ENCODE data around the gene CCT5. TPM values are rescaled to one million over a fixed set of nuclear protein-coding genes. Genes with fewer than 3 reads are reported as not detected.

Gene CCT5
- total RNA-seq, result 270 and 272 TPM in 2 replicates

DNA sequence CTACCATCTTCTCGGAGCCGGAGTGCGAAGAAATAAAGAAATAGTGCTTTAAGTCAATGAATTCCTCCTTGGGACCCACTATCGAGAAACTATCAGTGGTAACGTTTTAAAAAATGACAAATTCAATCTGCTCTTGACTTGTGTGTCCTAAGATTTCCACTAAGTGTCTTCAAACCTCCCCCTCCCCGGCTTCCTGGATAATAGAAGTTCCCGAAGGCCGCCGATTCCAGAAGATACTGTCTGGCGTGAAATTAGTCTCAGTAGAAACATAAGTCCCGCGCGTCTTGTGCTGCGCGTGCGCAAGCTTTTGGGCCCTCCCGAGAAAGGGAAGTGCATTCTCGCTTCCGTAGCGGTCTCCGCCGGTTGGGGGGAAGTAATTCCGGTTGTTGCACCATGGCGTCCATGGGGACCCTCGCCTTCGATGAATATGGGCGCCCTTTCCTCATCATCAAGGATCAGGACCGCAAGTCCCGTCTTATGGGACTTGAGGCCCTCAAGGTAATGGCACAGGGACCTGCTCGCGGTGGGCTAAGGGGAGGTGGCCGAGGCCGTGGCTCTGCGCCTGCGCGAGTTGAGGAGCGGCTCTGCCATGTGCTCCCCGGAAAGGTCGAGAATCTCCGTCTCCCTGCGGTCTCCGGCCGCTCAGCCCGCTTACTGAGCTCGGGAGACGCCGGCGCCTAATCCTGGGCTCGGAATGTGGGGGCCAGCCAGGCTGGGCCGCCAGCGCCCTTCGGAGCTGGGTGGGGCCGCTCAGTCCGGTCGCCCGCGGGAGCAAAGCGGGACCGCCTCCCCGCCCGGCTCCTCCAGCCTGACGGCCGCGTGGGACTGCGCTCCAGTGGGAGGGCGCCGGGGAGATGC is at the start of gene CCT5:
Gene CCT5, plus strand, starts transcription at position 333 of the 858 bp plus-strand sequence. Its CDS starts 61 bp downstream, at position 394.
- intact Hi-C loops (cut with micrococcal nuclease), result loop anchor here (1.0 to 2.0 kb wide), 4 partner anchors 35 to 385 kb away; partner anchors contain the start of gene MARCHF6

DNA sequence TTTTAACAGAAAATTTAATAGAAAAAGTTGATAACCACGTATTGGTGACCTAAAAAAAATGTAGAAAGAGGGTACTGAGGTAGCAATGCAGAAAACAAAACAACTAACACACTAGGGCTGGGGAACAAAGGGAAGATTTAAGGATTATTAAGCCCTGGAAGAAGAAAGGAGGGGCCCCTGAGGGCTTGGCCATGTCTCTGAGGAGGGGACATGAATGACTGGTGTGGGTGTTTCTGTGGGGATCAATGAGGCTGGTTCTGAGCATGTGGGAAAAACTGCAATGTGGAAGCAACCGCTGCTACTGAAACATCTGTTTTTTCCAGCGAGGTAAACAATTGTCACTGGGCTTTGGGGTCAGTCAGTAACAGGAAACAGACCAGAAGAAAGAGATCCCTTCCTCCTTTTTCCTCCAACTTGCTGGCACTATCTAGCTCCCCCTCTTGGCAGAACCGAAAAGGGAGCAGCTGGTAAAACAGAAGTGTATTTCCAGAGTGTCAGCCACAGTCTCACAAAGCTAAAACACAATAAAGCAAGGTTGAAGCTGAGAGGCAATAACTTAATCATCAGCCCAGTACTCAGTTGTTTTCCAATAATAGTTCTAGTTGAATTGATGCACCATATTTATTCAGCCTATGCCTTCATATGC is 48.7 kb upstream of the CCT5 start:
- intact Hi-C loops (cut with micrococcal nuclease), result no loop called here

DNA sequence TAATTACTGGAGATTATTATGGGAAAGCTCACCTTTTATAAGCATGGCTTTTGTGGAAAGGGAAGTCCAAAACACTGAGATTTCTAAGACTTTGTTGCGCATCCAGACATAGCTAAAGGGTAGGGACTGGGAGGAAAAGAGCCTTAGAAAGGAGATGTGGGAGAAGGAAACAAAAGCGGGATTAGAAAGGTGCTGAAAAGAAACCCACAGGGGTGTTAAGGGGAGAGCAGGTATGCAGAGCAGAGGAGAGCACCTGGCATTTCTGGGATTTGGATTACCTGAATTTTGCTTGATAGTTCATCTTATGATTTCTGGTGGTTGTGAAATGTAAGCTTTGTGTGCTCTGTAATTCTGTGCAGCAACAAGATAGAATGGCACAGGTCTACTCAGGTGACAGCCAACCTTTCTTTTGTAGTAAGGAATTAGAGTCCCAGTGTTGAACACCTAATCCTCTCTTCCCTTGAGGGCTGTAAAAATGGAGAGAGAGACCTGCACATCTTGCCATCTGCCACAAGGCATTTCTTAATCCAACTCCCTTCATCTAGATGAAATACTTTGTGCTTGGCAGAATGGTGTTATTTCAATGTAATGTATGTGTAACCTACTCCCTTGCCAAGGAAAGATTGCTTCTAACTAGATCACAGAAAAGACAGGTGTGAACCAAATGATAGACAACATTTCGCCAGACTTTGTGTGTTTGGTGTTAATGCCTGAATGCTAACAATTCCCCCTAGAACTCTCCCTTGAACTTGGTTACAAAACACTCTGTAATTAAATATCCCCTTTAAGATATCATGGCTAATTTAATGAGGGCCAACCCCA is 47.8 kb upstream of the CCT5 start:
- intact Hi-C loops (cut with micrococcal nuclease), result no loop called here

DNA sequence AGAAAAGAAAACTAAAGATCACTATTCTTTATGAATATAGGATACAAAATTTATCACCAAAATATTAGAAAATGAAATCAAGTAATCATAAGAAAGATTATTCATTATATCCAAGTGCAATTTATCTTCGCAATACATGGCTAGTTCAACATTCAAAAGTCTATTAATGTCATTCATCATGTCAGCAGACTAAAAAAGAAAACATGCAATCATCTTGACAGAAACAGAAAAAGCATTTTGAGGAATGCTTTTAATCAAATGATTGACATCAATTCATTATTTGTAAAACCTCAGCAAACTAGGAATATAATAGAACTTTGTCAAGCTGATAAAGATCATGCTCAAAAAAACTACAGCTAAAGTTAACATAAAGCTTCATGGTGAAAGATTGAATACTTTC is 41.1 kb upstream of the CCT5 start:
- intact Hi-C loops (cut with micrococcal nuclease), result no loop called here

DNA sequence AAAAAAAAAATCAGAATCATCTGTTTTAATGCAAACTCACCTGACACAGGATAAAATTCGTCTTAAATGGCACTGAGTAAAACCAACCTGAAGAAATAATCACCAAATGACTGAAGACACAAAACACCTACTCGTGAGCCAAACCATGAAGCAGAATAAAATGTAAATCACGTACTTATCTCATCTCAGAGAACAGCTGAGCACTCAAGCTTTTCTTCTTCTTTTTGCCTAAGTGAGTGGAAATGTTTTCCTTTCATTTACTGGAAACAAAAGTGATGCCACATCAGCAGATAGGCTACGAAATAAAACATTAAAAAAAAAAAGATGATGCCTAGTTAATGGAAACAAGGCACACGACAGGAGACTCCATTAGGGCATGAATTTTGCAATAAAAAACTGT is 36.8 kb upstream of the CCT5 start:
- intact Hi-C loops (cut with micrococcal nuclease), result no loop called here

DNA sequence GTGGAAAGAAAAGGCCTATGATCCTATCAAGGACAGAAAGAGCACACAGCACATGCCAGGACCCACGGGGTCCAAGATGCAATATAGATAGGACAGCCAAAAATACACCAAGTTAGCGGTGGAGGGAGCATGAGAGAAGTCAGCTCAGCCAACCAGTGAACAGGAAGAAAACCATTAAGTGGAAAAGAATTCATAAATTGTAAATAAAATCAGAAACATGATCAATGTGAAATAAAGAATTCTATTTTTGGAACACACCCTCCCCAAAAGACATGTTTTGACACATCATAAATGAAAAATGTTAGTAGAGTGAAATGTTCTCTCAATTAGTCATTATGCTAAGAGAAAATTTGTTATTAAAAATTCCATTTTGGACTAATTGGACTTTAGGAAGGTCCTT is 36.0 kb upstream of the CCT5 start:
- intact Hi-C loops (cut with micrococcal nuclease), result no loop called here

DNA sequence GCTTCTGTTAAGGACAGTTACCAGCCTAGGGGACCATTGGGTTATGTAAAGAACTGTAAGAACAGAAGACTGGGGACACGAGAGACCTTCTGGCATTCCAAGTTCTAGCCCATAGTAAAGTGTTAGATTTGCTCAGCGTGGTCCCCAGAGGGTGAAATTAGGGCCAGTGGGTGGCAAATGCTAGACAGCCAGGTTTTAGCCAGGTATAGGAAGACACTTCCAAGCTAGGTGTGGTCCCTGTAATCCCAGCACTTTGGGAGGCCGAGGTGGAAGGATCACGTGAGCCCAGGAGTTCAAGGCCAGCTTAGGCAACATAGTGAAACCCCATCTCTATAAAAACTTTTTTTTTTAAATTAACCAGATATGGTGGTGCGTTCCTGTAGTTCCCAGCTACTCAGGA is 34.7 kb upstream of the CCT5 start:
- intact Hi-C loops (cut with micrococcal nuclease), result no loop called here

DNA sequence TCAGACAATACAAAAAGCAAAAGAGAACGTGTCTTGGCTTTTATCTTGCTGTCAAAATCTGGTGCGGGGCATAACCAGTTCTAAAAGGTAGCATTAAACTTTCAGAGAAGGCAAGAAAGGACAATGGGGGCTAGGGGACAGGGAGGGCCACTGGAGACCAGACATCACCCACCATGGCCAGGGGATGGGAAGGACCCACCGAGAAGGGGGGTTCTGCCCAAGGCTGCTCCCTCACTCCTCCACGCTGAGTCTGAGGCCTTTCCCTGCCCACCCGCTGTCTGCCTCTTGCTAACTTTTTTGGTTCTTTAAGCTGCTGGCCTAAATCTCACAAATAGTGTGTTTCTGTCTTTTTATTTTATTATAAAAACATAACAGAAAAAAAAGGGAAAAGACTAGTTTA is 34.0 kb upstream of the CCT5 start:
- intact Hi-C loops (cut with micrococcal nuclease), result no loop called here

DNA sequence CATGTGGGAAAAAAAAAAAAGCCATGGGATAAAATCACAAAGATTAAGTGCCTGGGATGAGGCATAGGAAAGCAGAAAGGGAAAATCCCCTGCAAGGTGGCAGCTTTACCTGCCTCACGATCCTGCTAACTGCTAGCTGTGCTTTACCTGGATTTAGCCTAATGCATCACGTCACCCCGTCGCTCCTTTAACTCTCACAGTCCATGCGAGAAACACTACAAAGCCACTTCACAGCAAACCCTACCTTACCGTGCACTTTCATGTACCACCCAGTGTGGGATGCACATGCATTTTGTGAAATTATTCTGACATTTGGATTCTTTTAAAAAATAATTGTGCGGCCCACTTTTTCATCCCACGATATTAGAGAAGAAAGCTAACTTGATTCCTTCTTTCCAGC is 31.4 kb upstream of the CCT5 start:
- intact Hi-C loops (cut with micrococcal nuclease), result no loop called here

DNA sequence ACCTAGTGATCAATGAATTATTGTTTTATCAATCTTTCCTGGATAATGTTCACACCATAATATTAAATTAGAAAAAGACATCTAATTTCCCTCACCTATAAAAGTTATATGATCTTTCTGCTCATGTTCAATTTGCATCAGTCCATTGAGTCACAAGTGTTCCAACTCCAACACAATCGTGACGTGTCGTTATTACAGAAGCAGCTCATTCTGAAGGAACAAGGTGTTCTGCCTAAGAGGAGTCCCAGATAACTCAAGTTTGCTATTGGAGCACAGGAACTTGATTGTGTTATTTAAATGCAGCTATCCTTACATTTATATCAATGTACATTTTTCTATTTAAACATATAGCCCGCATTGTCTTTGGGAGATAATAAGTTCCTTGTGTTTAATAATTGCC is 31.0 kb upstream of the CCT5 start:
- intact Hi-C loops (cut with micrococcal nuclease), result no loop called here

DNA sequence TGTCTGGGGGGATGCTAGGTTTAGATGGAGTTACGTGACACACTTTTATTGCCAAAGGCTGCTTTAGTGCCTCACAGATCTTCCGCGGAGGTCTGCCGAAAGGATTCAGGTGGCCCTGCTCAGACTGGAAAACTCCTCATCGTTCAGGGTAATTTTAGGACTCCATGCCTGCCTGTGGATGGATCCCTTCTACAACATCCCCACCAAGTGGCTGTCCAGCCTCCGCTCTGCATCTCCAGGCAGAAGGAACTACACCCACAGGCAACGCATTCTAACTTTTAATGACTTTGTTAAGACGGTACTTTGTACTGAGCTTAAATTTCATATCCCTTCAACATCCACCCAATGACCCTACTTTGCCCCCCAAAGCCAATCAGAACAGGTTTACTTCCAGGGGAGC is 29.8 kb upstream of the CCT5 start:
- intact Hi-C loops (cut with micrococcal nuclease), result no loop called here

DNA sequence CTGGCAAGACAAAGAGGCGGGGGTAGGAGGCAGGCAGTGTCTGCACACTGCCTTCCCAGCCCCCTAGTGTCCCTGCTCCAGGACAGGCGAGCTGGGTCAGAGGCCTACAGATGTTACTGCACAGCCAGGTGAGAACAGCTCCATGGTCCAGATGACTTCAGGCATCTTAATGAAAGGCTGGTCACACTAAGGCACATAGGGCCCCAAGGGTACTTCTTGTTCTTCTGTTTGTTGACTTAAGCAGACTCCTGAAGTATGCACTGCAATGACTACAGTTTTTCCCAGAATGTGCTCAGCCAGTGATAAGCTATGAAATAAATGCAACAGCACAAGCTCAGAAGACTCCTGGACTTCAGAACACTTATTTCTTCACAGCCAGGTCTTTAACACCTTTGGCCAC is 27.8 kb upstream of the CCT5 start:
- intact Hi-C loops (cut with micrococcal nuclease), result no loop called here

DNA sequence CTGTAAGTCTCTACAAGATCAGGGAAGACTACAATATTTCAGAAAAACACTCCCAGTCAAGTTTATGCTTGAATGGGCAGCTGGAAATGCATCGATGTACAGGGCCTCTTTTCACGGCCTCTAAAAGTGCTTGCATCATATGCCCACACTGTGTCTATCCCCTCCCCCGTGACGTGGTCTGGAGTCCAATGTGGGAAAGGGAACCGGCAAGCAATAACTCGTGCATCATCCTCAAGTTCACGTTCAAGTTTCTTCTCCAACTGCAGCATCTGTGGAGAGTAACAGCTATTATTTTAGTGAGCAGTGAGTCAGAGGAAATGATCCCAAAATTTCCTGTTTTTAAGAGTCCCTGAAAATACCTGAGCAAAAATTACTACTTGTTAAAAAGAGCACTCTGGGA is 22.7 kb upstream of the CCT5 start:
- intact Hi-C loops (cut with micrococcal nuclease), result no loop called here

DNA sequence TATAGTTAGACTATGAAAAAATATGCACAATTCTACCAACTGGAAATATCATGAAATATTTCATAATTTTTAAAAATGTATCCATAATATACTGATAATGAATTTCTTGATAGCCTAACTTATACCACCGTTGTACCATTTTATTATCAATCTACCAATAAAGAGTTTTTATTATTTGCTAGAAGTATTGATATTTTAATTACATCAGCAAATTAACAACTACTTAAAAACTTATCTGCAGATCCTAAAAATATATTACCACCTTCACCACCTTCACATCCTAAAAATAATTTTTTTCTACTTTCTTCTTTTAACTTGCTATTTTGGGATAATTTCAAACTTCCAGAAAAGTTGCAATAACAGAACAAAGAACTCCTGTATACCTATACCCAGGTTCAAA is 21.8 kb upstream of the CCT5 start:
- intact Hi-C loops (cut with micrococcal nuclease), result no loop called here

DNA sequence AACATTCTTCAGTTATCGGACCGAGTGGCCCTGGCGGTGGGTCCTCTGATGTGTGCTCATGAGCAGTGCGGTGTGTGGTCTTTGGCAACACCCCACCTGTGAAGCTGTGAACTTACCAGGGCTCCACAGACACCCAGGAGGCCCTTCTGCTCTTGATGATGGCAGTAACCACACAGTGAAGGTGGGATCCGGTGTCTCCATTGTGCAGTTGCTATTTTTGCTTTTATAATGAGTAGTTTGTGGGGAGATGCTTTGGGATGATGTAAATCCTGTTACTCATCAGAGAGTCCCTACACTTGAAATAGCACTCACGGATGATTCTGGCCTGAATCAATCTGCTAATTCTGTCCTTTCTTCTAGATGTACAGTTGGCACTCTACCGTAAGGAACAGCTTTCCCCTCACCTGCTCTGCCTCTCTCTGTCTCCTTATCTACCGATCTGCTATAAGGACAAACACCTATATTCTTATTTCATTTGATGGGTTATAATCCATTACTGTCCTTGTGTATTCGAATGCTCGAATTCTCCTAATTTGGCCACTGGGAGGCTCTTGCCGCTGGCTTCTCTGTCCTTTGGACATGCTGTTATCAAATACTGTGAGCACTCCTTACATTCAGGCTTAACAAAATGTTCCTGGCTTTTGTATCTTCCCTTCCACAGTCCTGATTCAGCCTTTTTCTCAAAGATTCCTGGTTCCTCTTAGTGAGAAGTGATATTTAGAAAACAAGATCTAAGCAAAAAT is 20.6 kb upstream of the CCT5 start:
- intact Hi-C loops (cut with micrococcal nuclease), result no loop called here

DNA sequence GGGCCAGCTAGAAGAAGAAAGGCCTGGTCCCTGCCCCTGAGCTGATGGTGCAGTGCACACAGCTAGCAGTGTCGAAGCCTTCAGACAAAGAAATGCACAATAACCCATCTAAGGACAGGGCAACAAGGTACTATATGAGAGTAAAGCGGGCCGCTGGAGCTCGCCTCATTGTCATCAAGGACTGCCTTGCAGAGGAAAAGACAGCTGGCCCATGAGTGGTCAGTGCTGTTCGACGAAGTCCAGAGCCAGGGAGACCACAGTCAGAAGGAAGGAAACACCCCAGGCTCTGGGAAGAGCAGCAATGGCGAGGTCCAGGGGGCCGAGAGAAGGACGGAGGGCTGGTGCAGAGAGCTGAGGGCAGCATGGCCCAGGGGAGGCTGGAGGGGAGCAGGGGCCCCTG is 17.7 kb upstream of the CCT5 start:
- intact Hi-C loops (cut with micrococcal nuclease), result no loop called here

DNA sequence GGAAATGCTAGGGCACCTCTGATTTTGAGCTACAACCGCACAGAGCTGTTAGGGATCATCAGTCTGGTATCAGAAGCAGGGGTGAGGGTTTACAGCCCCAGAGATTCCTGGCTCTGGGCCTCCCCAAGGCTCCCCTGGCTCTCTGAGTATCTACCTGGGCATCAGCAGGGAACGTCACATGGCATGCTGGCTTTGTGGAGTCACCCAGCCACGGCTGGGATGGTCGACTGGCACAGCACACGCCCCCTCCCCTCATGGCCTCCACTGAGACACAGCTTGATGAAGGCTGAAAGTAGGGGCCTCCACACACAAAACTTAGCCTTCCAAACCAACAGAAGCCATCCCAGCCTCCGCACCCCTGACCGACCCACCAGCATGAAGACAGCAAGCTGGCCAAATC is 17.1 kb upstream of the CCT5 start:
- intact Hi-C loops (cut with micrococcal nuclease), result no loop called here

DNA sequence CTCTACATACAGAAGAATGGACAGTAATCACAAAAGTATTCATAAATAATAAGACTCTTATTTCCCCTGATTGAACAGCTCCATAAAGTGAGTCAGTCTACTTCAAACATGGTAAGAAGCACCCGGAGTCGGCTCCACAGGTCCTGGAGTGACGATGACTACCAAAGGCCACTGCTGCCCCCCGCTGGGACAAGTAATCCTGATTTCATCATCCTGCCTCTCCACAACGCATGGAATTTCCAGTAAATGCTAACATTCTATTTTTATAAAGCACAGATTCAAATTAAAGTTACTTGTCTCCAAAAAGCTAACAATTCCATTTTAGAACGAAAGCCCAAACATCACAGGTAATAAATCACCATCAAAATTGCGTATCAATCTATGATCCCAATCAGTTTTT is 16.6 kb upstream of the CCT5 start:
- intact Hi-C loops (cut with micrococcal nuclease), result no loop called here

DNA sequence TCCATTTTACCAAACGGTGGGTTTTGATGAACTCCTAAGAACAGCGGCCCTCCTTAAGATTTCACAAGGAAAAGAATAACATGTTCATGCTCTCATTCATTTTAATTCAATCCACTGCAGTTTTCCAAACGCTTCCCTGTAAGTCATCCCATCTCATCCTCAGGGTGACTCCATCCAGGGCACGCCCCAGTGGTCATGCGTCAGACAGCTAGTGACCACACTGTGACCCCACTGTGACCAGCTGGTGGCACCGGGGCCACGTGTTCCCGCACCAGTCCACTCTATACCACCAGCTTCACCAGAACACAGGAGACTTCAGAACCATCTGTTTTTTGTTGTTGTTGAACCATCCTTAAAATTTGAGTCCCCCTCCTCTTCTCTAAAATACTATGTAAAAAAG is 14.7 kb upstream of the CCT5 start:
- intact Hi-C loops (cut with micrococcal nuclease), result no loop called here

DNA sequence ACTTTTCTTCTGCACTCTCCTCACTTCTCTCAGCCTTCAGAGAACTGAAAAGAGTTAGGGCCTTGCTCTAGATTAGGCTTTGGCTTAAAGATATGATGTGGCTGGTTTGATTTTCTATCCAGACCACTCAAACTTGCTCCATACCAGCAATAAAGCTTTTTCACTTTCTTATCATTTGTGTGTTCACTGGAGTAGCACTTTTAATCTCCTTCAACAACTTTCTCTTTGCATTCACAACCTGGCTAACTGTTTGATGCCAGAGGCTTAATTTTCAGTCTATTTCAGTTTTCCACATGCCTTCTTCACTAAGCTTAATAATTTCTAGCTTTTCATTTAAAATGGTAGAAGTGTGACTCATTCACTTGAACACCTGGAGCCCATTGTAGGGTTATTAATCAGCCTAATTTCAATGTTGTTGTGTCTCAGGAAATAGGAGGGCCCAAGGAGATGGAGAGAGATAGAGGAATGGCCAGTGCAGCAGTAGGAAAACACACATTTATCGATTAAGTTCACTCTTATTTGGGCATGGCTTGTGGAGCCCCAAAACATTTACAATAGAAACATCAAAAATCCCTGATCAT is 6.3 kb upstream of the CCT5 start:
- intact Hi-C loops (cut with micrococcal nuclease), result no loop called here

DNA sequence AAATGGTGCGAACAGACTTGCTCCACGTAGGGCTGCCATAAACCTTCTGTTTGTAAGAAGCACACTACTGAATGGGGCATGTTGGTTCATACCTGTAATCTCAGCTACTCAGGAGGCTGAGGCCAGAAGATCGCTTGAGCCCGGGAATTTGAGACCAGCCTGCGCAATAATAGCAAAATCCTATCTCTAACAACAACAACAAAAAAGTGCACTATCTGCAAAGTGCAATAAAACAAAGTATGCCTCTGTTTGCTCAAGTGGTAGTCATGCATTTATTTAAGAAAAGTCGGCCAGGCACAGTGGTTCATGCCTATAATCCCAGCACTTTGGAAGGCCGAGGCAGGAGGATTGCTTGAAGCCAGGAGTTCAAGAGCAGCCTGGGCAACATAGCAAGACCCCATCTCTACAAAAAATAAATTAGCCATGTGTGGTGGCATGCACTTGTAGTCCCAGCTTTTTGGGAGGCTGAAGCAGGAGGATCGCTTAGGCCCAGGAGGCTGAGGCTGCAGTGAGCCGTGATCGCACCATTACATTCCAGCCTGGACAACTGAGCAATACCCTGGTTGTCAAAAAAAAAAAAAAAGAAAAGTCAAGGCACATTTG is 5.6 kb upstream of the CCT5 start:
- intact Hi-C loops (cut with micrococcal nuclease), result no loop called here

Data from T-helper 1 cell treated with Interleukin-12 subunit alpha and Interleukin-12 subunit beta and Interleukin-4 antibody, amounts not matched to agents 30 ng/mL and 1 ng/mL, for 36 hours (primary cell).